HepG2 (cell line): ENCODE measurements around the gene RPL3. TPM values are rescaled to one million over a fixed set of nuclear protein-coding genes. Genes with fewer than 3 reads are reported as not detected.

Source experiments
- CBX1 ChIP-seq: IDR thresholded peaks from one replicate; pipeline ENCODE4 v1.6.1; 2016; ENCODE audit warnings: antibody characterized with exemption, low read depth
- CENPBD1 ChIP-seq: sonication (generic); formaldehyde crosslinking; IDR thresholded peaks from 2 replicates; pipeline ENCODE4 v1.8.0; 2022; ENCODE audit warnings: missing genetic modification reagents, low read depth, mild to moderate bottlenecking, borderline replicate concordance
- CENPT ChIP-seq: sonication (generic); formaldehyde crosslinking; IDR thresholded peaks from 2 replicates; pipeline ENCODE4 v1.8.0; 2022; ENCODE audit warnings: low read depth, mild to moderate bottlenecking, moderate library complexity, missing genetic modification reagents
- HNF1A ChIP-seq, 2 experiments: sonication (generic) in 1 of 2; formaldehyde crosslinking in 1 of 2; IDR thresholded peaks; 2 replicates each; pipeline versions ENCODE4 v1.4.0 to v1.6.1; 2016 to 2020; ENCODE audit warnings: borderline replicate concordance in 1 of 2, low read depth in 1 of 2, mild to moderate bottlenecking in 1 of 2, missing genetic modification reagents in 1 of 2
- HOXA5 ChIP-seq: sonication (generic); formaldehyde crosslinking; IDR thresholded peaks from 2 replicates; pipeline ENCODE4 v1.4.0; 2020; ENCODE audit warnings: missing genetic modification reagents
- IRF9 ChIP-seq: sonication (generic); formaldehyde crosslinking; IDR thresholded peaks from 2 replicates; pipeline ENCODE4 v1.8.0; 2022; ENCODE audit warnings: missing genetic modification reagents, mild to moderate bottlenecking, borderline replicate concordance
- KAT7 ChIP-seq: IDR thresholded peaks from 2 replicates; pipeline ENCODE4 v1.6.1; 2018; ENCODE audit warnings: borderline replicate concordance, missing compliant biosample characterization
- KLF13 ChIP-seq: sonication (generic); formaldehyde crosslinking; IDR thresholded peaks from 2 replicates; pipeline ENCODE4 v1.4.0; 2020; ENCODE audit warnings: mild to moderate bottlenecking, missing genetic modification reagents
- MTF1 ChIP-seq: sonication (generic); formaldehyde crosslinking; IDR thresholded peaks from 2 replicates; pipeline ENCODE4 v1.5.0; 2020; ENCODE audit warnings: missing genetic modification reagents
- NR2F6 ChIP-seq, 2 experiments: IDR thresholded peaks; 2 replicates each; pipeline ENCODE4 v1.6.1; 2016; ENCODE audit warnings: antibody characterized with exemption in 1 of 2, mild to moderate bottlenecking in 1 of 2
- SAFB2 ChIP-seq: sonication (generic); formaldehyde crosslinking; IDR thresholded peaks from 2 replicates; pipeline ENCODE4 v1.5.1; 2020; ENCODE audit warnings: missing genetic modification reagents, low read depth, mild to moderate bottlenecking, borderline replicate concordance
- SATB2 ChIP-seq: sonication (generic); formaldehyde crosslinking; IDR thresholded peaks from 2 replicates; pipeline ENCODE4 v1.5.0; 2020; ENCODE audit warnings: missing genetic modification reagents
- SMC3 ChIP-seq: IDR thresholded peaks from 2 replicates; pipeline ENCODE4 v1.6.1; 2011; ENCODE audit warnings: low read length, improper control_type of control experiment
- TSC22D2 ChIP-seq: sonication (generic); formaldehyde crosslinking; IDR thresholded peaks from 2 replicates; pipeline ENCODE4 v1.5.1; 2020; ENCODE audit warnings: missing genetic modification reagents, mild to moderate bottlenecking, borderline replicate concordance
- UBTF ChIP-seq: sonication (generic); formaldehyde crosslinking; IDR thresholded peaks from 2 replicates; pipeline ENCODE4 v1.4.0; 2020; ENCODE audit warnings: mild to moderate bottlenecking, missing genetic modification reagents
- ZBTB38 ChIP-seq: sonication (generic); formaldehyde crosslinking; IDR thresholded peaks from 2 replicates; pipeline ENCODE4 v1.5.1; 2020; ENCODE audit warnings: mild to moderate bottlenecking, missing genetic modification reagents
- ZNF333 ChIP-seq: sonication (generic); formaldehyde crosslinking; IDR thresholded peaks from 2 replicates; pipeline ENCODE4 v1.4.0; 2020; ENCODE audit warnings: mild to moderate bottlenecking, missing genetic modification reagents, borderline replicate concordance
- ZNF576 ChIP-seq: sonication (generic); formaldehyde crosslinking; IDR thresholded peaks from 2 replicates; pipeline ENCODE4 v1.4.0; 2020; ENCODE audit warnings: mild to moderate bottlenecking, missing genetic modification reagents
- ZNF772 ChIP-seq: sonication (generic); formaldehyde crosslinking; IDR thresholded peaks from 2 replicates; pipeline ENCODE4 v1.5.0; 2020; ENCODE audit warnings: mild to moderate bottlenecking, missing genetic modification reagents
- ZNF775 ChIP-seq: sonication (generic); formaldehyde crosslinking; IDR thresholded peaks from 2 replicates; pipeline ENCODE4 v1.4.0; 2020; ENCODE audit warnings: missing genetic modification reagents, mild to moderate bottlenecking, moderate library complexity, borderline replicate concordance
- polyA plus RNA-seq, 8 experiments: library from polyadenylated mRNA; depleted of rRNA in 3 of 8; stranded (reverse) in 7 of 8; unstranded in 1 of 8; fragments of >200 nt; fragmentation: Illumina TruSeq in 4 of 8; extraction: Trizol in 4 of 8; gene quantifications; 2 replicates each; pipeline versions ENCODE4 v1.2.1 to v1.2.3, GENCODE V29; 2011 to 2016; ENCODE audit warnings: low read depth in 4 of 8, missing spikeins in 1 of 8, mixed read lengths in 1 of 8; ENCODE audit not compliant: insufficient read depth in 1 of 8
- total RNA-seq, 5 experiments: library from RNA; depleted of rRNA; stranded (reverse); fragments of >200 nt; fragmentation: Illumina TruSeq; extraction: Trizol; gene quantifications; 2 replicates each; pipeline ENCODE4 v1.2.3, GENCODE V29; 2016; ENCODE audit warnings: low read depth in 1 of 5

Gene RPL3
- total and polyA plus RNA-seq, 2 of the 13 experiments (the other 11 are each of a cell fraction or from before 2014, with no cell fraction given), result 1,051 to 3,279 TPM

GRCh38 chr22:39283322-39284141 is 35.9 kb downstream of the RPL3 start (continued):
- TF ChIP-seq HNF1A (IDR thresholded peaks at IDR 0.05; ENCODE audit: low read depth) (peak; percentile 15; the same call in 1 of the 2 replicates), HNF1A (CRISPR knock-in tag; IDR thresholded peaks at IDR 0.05; ENCODE audit: borderline replicate concordance) (peak; percentile 67; the same call in 1 of the 2 replicates), CENPT (no peak), HOXA5 (CRISPR knock-in tag) (peak; percentile 37; the same call in 1 of the 2 replicates), SMC3 (no peak), UBTF (CRISPR knock-in tag) (peak; percentile 87), CENPBD1 (no peak), IRF9 (CRISPR knock-in tag) (no peak), MTF1 (CRISPR knock-in tag) (no peak), ZNF775 (CRISPR knock-in tag) (no peak), KLF13 (CRISPR knock-in tag) (no peak), SATB2 (CRISPR knock-in tag) (no peak), ZNF772 (CRISPR knock-in tag) (peak; percentile 81), ZNF333 (peak; percentile 71; the same call in 1 of the 2 replicates), NR2F6 (IDR thresholded peaks at IDR 0.05) (peak; percentile 60; the same call in 1 of the 2 replicates), NR2F6 (CRISPR knock-in tag; IDR thresholded peaks at IDR 0.05) (peak; percentile 97), ZNF576 (CRISPR knock-in tag) (0 out of 2 replicates have a peak, but pooled peaks have one; percentile 58), ZBTB38 (CRISPR knock-in tag) (peak; percentile 80), TSC22D2 (CRISPR knock-in tag) (no peak), KAT7 (peak; percentile 30; the same call in 1 of the 2 replicates), SAFB2 (no peak; the same call in 1 of the 2 replicates), CBX1 (peak; percentile 19)
